T47D (cell line): ENCODE measurements around the gene FUT8.

Experiments used
- DNase-seq, 2 experiments: peaks; one replicate each; pipeline versions ENCODE4 v3.0.0 to v3.0.0-alpha.2; 2011 to 2012; ENCODE audit warnings: low read depth in 1 of 2, low spot score in 1 of 2
- JUND ChIP-seq: IDR thresholded peaks from 2 replicates; pipeline ENCODE4 v1.6.1; 2012; ENCODE audit warnings: low read depth
- in situ Hi-C: cut with HindIII; loops from 2 replicates; pipeline ENCODE4 v1.10.0; 2016; ENCODE audit warnings: low sequenced_read_pairs, low pct_unique_long_range_greater_than_20kb

FUT8 gene

GRCh38 chr14:65491274-65491673 lies 78.7 kb downstream of the FUT8 start:
- in situ Hi-C loops = no loop called here
- no peak for TF ChIP-seq JUND
- DNase-seq = no peak

GRCh38 chr14:65492266-65492665 lies 79.7 kb downstream of the FUT8 start:
- in situ Hi-C loops = no loop called here
- TF ChIP-seq JUND = no peak
- no peak for DNase-seq

- no peak for DNase-seq
- no peak for TF ChIP-seq JUND
- in situ Hi-C loops = no loop called here
Measured at GRCh38 chr14:65495196-65495595, 82.7 kb downstream of the FUT8 start.

GRCh38 chr14:65496178-65496993 lies 83.9 kb downstream of the FUT8 start:
- no peak for TF ChIP-seq JUND
- no peak for DNase-seq
- in situ Hi-C loops = no loop called here

- in situ Hi-C loops = no loop called here
- TF ChIP-seq JUND = no peak
- no peak for DNase-seq
Measured at GRCh38 chr14:65499138-65499537, 86.6 kb downstream of the FUT8 start.

GRCh38 chr14:65500075-65500474 lies 87.5 kb downstream of the FUT8 start:
- no peak for TF ChIP-seq JUND
- in situ Hi-C loops = no loop called here
- no peak for DNase-seq

- DNase-seq = peak in 1 of 2 experiments; percentile 9
- in situ Hi-C loops = no loop called here
- no peak for TF ChIP-seq JUND
Measured at GRCh38 chr14:65501328-65501727, 88.8 kb downstream of the FUT8 start.

GRCh38 chr14:65502676-65503124 lies 90.2 kb downstream of the FUT8 start:
- in situ Hi-C loops = no loop called here
- no peak for DNase-seq
- no peak for TF ChIP-seq JUND

GRCh38 chr14:65503771-65504170 lies 91.2 kb downstream of the FUT8 start:
- no peak for TF ChIP-seq JUND
- no peak for DNase-seq
- in situ Hi-C loops = no loop called here

- peak in 1 of 2 experiments; percentile 25 for DNase-seq
- no peak for TF ChIP-seq JUND
- in situ Hi-C loops = no loop called here
Measured at GRCh38 chr14:65506801-65507200, 94.3 kb downstream of the FUT8 start.

GRCh38 chr14:65509842-65510241 lies 97.3 kb downstream of the FUT8 start:
- in situ Hi-C loops = no loop called here
- no peak for DNase-seq
- no peak for TF ChIP-seq JUND

GRCh38 chr14:65513671-65514070 lies 101.1 kb downstream of the FUT8 start:
- TF ChIP-seq JUND = no peak
- in situ Hi-C loops = no loop called here
- DNase-seq = no peak

- DNase-seq = no peak
- in situ Hi-C loops = no loop called here
- TF ChIP-seq JUND = no peak
Measured at GRCh38 chr14:65517635-65518542, 105.4 kb downstream of the FUT8 start.
